Astrocyte of the spinal cord (primary cell): ENCODE data around the gene MRC1.

Source experiments
- DNase-seq: peaks from one replicate; pipeline ENCODE4 v3.0.0; 2011; ENCODE audit warnings: low read depth, low spot score
- H3K4me3 ChIP-seq: 2 replicates; pipeline ENCODE4 v1.5.1; 2011; ENCODE audit warnings: low read depth, mild to moderate bottlenecking, low read length, moderate library complexity
- CTCF ChIP-seq: IDR thresholded peaks from 2 replicates; pipeline ENCODE4 v1.5.1; 2012; ENCODE audit warnings: low read depth, mild to moderate bottlenecking, low read length, inconsistent platforms
- in situ Hi-C: cut with HindIII; loops from 2 replicates; pipeline ENCODE4 v1.10.0; 2017; ENCODE audit warnings: low sequenced_read_pairs

Gene MRC1

GRCh38 chr10:17817316-17817715, 8.2 kb downstream of the MRC1 start:
- TF ChIP-seq CTCF: no peak

GRCh38 chr10:17817790-17818189, 8.6 kb downstream of the MRC1 start:
- in situ Hi-C loops: no loop called here
- no peak for DNase-seq
- no peak overlapping the region for H3K4me3 ChIP-seq
- no peak for TF ChIP-seq CTCF

More at GRCh38 chr10:17817316-17817715, 8.2 kb downstream of the MRC1 start:
- DNase-seq: no peak
- in situ Hi-C loops: no loop called here
- H3K4me3 ChIP-seq: no peak overlapping the region

DNA sequence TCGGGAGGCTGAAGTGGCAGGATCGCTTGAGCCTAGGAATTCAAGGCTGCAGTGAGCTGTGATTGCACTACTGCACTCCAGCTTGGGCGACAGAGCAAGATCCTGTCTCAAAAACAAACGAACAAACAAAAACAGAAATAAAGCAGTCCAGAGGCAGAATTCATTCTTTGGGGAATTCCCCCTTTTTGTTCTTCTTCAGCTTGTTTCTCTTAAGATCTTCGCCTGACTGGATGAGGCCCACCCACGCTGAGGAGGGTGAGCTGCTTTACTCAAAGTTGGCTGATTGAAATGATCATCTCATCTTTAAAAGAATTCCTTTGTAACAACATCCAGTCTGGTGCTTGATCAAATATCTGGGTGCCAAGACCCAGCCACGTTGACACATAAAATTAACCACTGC, 10.7 kb downstream of the MRC1 start:
- no peak for TF ChIP-seq CTCF
- DNase-seq: no peak
- in situ Hi-C loops: no loop called here
- no peak overlapping the region for H3K4me3 ChIP-seq

- in situ Hi-C loops: no loop called here
- no peak overlapping the region for H3K4me3 ChIP-seq
- no peak for DNase-seq
- TF ChIP-seq CTCF: no peak
Observed at GRCh38 chr10:17820943-17821342, 11.8 kb downstream of the MRC1 start.

DNA sequence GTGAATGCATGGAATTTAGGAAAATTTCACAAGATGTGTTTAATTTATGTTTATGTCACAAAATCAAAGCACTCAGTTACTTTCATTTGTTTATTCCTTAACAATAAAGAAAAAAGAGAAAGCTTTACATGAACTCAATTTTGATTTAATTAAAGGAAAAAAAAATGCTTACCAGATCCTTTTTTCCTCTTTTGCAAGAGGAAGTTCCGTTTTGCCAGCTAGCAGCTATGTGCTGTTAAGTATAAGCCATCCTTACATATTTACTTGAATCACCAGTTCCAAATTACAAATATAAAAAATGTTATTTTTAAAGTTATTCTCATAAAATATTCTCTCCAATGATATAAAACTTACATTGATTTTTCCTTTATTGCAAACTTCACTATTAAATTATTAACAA, 12.7 kb downstream of the MRC1 start:
- DNase-seq: no peak

DNA sequence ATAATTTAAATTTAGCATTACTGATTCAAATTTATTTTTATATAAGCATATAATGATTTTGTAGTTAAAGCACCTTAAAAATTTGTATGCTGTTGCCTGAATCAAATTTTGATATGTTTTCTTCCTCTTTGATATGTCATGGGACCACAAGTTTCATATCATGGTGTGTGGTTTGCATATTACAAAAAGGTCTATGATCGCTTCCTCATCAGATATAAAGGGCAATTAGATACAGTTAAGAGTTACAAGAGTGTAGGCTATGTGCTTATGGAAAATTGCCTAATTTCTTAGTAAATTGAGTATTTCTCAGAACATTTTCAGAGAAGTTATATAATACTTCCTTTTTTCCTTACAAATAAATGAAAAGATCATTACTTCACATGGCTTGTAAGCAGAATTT, 22.2 kb downstream of the MRC1 start:
- TF ChIP-seq CTCF: no peak
- no peak for DNase-seq
- in situ Hi-C loops: no loop called here
- H3K4me3 ChIP-seq: no peak overlapping the region

More for the DNA sequence above, 12.7 kb downstream of the MRC1 start:
- TF ChIP-seq CTCF: no peak
- no peak overlapping the region for H3K4me3 ChIP-seq
- in situ Hi-C loops: no loop called here

GRCh38 chr10:17831896-17832295, 22.7 kb downstream of the MRC1 start:
- DNase-seq: no peak
- no peak for TF ChIP-seq CTCF
- in situ Hi-C loops: no loop called here
- no peak overlapping the region for H3K4me3 ChIP-seq
